HG03196 (cell line): Measurements from ENCODE around the gene PER1.

Experiments used
- ATAC-seq: cut with Tn5 transposase; IDR thresholded peaks from one replicate; pipeline ENCODE4 v1.9.1; 2021; ENCODE audit not compliant: unreplicated experiment

PER1 gene

GRCh38 chr17:8153525-8153956, 1.3 kb upstream of the PER1 start:
- no peak for ATAC-seq

DNA sequence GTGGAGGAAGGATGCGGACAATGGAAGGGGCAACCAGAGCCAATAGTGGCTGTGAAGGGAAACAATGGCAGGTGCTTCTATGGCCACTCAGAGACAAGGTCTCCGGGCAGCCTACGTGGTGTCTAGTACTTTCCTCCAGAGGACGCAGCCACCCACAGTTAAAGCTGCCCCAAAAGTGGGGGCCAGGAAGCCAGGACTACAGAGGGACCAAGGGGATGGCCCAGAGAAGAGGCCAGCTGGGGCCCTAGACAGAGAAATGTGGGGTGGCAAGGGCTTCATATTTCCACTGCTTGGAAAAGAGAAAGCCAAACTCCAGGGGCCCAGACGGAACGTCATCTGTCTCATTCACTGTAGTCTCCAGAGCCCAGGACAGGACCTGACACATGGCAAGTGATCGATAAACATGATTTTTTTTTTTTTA, 837 bp upstream of the PER1 start:
- ATAC-seq = no peak

DNA sequence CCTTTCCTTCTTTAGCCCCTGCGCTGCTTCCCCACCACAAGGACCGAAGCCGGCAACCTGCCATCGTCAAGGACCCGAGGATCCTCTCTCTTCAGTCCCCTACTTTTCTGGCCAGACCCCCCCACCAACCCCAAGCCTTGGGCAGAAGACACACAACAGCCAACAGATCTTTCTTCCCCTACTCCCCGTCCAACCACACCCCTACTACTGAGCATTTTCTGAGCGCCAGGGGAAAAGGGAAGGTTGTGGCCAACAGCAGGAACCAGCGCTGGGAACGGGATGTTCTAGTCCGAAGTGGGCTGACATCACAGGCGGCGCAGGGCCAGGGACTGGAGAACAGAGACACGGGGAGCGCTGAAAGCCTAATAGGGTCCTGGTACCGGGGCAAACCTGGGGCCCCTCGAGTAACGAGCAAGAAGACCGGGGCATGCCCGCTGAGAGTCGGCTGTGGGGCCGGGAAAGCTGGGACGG, 528 bp downstream of the PER1 start:
- ATAC-seq = no peak

- peak; percentile 42 for ATAC-seq
Observed at GRCh38 chr17:8151120-8151640, 1.0 kb downstream of the PER1 start.

DNA sequence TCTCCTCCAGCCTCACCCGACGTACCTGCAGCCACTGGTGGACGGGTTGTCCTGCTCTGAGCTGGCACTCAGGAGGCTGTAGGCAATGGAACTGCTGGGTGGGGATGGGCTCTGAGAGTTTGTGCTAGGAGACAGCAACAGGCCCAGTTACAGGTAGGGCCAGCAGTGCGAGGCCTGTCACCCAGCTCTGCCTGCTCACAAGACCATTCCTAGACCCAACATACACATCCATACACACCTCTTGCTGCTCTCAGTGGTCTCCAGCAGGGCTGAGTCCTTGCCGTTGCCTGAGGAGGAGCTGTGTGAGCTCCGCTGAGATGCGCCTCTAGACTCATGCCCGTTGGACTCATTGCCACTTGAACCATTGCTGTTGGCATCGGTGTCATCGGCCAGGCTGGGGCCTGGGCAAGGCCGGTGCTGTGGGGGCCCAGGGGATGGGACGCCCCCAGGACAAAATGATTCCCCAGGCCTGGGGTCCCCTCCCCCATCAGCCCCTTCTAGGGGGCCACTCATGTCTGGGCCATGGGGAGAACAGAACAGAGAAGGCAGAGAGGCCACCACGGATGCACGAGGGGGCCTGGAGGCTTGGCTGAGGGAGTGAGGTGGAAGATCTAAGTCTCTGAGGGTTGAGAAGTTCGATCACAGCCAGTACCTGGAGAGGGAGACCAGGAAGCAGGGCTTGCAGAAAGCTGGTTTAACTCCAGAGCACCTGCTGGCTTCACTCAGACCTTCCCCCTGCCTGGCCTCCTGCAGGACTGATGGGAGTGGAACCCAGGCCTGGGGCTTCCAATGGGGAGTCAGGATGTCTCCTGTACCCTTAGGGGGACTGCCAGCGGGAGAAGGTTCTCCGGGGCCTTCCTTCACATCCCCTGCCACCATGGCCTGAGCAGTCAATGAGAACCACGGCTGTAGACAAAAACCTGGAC, 1.7 kb downstream of the PER1 start:
- ATAC-seq = no peak

DNA sequence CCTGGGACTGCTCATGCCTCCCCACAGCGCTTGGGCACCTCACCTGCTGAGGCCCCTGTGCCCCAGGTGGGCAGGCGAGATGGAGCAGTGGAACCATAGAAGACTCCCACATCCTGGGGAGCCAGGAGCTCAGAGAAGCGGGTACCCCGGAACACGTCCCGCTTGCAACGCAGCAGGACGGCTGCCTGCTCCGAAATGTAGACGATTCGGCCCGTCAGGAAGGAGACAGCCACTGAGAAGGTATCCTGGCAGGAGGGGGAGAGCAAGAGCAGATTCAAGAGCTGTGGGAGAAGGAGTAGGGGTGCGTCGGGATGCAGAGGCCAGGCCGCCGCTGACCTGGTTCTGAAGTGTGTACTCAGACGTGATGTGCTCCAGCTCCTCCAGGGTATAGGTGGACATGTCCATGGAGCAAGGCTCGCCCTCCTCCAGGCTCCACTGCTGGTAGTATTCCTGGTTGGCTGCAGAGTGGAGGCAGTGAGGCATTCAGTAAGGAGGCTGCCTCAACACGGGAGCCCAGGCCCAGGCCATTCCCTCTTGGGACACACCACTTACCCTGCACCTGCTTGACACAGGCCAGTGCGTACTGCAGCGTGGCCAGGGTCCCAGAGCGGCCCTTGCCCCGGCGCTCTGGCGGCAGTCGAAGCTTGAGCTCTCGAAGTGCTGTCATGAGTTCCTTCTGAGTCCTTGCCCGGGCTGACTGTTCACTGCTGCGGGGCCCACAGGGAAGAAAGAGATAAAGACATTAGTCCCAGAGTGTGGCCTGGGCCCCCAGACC, 2.6 kb downstream of the PER1 start:
- no peak for ATAC-seq

- ATAC-seq = no peak
Observed at GRCh38 chr17:8148560-8148959, 3.6 kb downstream of the PER1 start.

- ATAC-seq = no peak
Observed at GRCh38 chr17:8147805-8148404, 4.3 kb downstream of the PER1 start.

- no peak for ATAC-seq
Observed at GRCh38 chr17:8147141-8147804, 4.9 kb downstream of the PER1 start.

DNA sequence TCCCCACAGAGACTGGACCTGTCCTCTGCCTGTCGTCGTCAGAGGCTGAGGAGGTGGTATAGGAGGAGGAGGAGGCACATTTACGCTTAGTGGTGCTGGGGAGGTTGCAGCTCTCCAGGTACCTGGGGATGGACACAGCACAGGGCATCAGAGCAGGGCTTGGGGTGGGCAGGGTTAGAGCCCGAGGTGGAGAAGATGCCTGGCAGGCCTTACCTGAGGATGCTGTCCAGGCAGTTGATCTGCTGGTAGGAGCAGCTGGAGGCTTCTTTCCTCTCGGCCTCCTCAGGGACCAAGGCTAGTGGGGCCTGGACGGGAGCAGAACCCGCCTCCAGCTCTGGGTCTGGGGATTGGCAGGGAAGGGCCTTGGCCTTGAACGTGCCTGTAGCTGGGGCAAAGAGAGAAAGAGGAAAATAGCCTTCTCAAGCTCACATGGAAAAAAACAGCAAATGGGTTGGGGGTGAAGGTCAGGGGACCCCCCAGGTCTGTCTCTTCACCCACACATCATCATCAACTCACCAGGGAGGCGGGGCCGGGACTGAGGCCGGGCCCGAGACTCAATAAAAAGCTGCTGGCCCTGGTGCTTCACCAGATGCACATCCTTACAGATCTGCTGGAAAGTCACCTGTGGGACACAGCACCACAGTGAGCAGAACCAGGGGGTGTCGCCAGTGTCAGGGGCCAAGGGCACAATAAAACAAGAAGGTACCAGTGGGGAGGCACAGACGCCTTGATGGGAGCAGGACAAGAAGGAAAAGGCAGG, 5.6 kb downstream of the PER1 start:
- no peak for ATAC-seq

GRCh38 chr17:8145811-8146210, 6.4 kb downstream of the PER1 start:
- ATAC-seq = no peak

DNA sequence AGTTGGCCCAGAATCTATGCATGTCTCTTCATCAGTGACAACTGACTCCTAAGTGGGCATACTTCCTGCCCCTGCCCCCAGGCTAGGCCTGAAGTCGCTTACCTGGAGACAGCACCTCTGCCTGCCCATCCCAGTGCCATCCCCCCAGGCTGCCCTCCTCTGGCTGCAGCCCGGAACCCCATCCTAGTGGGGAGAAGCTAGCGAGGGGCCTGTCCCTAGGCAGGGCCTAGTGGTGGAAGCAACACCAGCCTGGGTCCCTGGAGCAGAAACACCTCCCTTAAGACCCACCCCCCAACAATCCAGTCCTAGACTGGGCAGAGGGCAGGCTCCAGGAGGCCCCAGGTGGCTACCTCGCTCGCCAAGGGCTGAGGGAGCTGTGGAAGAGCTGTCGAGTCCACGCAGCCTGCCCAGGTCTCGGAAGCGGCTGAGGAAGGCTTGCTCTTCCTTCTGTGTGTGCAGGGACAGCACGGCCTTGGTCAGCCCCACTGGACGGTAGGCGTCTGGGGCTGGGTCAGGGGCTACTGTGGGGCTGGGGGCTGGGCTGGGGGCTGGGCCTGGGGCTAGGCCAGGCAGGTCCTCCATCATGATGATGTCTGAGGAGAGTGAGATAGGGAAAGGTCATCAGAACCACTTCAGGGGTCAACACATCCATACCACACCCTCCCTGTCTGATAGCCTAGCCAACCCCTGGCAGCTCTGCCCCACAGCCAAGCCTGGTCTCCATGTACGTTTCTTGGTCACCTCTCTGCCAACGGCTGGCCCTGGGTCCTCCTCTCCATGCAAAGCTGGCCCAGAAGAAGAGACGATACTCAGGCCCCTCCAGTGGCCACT, 7.6 kb downstream of the PER1 start:
- no peak for ATAC-seq

DNA sequence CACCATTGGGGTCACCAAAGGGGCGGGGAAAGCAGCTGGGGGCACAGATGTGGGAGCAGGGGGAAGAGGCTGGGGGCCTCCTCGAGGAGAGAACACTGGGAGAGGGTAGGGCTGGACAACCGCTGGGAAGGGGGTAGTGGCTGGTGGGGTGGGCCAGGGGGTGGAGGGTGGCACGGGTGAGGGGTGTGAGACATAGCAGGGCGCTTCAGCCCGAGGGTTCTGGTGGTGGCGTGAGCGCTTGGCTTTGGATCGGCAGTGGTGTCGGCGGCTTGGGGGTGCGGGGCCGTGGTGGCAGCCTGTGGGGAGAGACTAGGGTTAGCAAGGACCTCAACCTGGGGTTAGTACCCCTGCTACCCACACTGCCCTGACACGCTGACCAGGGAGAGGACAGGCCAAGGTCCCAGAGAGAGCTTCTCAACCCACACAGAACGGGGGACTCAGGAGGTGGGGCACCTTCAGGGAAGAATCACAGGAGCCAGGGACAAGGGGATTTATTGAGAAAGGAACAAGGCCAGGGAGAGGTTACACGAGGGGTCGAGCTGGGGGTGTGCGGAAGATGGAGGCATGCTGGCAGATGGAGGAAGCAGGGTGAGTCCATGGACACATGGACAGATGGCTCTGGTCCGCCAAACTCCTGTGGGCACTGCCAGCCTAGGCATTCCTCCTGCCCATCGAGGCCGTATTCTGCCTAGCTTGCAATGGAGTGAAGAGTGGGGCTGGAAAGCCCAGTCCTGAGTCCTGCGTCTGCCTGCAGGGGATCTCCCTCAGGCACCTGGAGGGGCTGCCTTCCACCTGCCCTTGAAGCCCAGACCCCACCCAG, 8.4 kb downstream of the PER1 start:
- no peak for ATAC-seq

- no peak for ATAC-seq
Observed at GRCh38 chr17:8142887-8143580, 9.2 kb downstream of the PER1 start.

- ATAC-seq = no peak
Observed at GRCh38 chr17:8142158-8142886, 9.9 kb downstream of the PER1 start.

- ATAC-seq = no peak
Observed at GRCh38 chr17:8141741-8142140, 10.5 kb downstream of the PER1 start.

GRCh38 chr17:8141045-8141444, 11.2 kb downstream of the PER1 start:
- ATAC-seq = no peak
